ENCODE data around the gene HOXD12.

The HOXD12 gene

DNA sequence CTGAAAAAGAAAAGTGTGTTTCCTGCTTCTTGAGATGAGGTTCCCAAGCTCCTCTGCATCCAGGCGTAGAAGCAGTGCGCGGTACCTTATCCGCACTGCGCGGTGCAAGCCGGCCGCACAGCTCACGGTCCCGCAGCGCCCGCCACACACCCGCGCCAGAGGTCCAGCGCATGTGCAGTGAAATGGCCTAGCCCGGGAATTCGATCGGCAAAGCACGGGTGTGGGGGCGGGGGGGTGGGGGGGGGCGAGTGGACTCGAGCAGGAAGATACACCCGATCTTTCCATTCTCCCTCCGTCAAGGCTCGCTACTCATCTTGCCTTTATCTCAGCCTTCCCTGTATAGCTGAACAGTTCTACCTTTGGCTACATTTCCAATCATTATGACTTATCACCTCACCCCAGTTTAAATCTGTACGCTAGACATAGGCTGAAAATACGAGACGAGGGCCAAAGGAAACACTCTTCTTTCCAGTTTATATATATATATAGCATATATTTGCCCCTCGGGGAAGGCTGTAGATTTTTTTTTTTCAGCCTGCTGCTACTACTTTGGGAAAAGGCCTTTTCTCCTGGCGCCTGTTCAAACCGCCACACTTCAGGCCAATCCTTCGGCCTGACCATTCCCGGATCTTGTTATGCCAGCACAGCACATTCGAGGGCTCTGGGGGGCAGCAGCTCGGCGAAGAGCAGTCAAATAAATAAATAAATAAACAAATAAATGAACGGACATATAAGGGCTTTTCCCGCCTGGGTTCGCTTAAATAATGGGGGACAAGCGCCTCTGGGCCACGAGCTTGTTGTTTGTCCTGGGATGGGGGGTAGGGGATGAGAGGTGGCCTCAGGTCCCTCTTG is 40.3 kb downstream of the HOXD12 start:
- no peak for DNase-seq
- intact Hi-C loops (cut with DNase I), result loop anchor here (1.0 to 5.0 kb wide), 4 partner anchors 315 to 677 kb away; no protein-coding TSS in a partner anchor

DNA sequence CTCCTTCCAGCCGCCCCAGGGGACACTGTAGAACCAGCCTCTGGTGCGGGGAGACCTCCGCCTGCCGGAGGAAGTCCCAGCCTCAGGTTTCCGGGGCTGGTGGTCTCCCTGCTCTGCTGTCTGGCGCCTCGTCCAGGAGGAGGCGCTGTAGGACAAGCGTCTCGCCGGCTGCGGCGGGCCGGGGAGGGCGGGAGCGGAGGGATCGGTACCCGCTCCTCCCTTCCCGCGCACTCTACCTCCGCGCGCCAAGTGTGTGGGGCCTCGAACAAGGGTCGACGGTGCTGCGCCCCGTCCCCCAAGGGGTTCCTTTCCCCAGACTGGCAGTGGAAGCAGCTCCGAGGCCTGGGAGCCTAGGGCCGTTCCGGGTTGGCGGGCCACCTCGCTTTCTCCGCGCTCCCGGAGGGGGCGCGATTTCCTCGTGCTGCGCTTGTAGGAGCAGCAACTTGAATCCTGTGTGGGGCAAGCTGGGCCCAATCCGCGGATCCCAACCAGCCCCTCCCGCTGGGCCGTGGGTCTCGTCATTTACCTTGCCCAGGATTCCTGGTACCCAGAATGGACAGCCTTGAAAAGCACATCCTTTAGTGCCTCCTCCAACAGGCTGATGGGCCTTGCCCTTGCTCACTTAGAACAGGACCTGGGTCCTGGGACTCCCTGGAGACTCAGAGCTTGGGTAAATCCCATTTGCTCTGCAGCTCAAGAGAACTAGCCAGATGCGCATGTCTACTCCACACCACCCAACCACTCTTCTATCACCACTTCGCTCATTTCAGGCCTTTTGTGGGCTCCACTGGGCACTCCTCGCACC is 41.1 kb downstream of the HOXD12 start:
- intact Hi-C loops (cut with DNase I), result loop anchor here (1.0 to 5.0 kb wide), 4 partner anchors 315 to 677 kb away; no protein-coding TSS in a partner anchor
- peak in 8 of 10 donors; percentile 31 to 95 (median 68) for DNase-seq

DNA sequence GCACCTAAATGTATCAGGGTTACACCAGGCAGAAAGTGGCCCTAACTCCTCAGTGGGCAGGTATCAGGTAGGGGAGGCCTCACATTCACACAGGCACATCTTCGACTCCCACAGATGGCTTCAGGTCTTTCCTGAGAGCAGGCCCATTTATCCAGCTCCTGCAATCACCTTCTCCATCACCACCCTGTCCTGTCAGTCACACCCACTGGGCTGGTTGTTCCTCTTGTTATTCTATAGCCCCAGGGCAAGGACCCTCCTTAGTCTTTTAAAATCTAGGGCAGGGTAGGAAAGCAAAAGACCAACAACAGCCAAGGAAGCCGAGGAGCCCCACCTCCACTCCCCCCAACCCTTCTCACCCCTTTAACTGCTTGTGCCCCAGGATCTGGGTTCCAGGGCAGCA is 42.7 kb downstream of the HOXD12 start:
- intact Hi-C loops (cut with DNase I), result loop anchor here (5.0 kb wide), 2 partner anchors 495 to 675 kb away; no protein-coding TSS in a partner anchor
- DNase-seq, result no peak

DNA sequence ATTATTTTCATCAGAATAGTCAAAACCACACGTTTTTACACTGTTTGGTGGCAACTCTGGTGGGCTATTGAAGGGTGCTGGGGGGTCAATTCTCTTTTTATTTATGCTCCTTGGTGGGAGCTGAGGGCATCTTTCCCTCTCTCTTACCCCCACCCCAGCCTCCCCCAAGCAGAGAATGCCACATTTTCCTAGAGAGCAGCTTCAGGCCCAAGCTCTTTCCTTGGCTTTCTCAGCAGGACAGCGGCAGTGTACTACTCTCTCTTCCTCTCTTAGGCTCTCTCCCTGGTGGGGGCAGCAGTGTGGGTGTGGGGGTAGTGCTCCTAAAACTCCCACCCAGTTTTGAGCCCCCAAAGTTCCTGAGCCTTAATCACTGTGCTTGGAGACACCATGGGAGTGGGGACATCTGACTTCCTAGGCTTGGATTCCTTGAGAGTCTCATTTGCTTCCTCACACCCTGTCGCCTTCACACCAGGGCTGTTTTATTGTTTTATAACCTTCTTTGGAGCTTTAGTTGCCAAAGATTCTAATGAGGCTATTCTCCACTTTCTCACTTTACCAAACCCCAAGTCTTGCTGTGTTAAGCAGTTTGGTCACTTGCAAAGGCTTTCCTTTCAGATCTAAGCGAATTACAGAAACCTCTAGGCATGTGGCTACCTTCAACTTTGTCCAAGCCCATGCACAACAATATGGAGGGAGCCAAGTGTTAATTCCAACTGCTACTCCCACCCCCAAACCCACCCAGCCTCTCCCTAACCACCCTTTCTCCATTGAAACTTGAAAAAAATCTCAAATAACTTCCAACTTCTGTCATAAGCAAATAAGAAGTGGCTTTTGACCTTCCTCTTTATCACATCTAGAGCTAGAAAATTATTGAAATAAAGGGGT is 45.7 kb downstream of the HOXD12 start:
- intact Hi-C loops (cut with DNase I), result no loop called here

DNA sequence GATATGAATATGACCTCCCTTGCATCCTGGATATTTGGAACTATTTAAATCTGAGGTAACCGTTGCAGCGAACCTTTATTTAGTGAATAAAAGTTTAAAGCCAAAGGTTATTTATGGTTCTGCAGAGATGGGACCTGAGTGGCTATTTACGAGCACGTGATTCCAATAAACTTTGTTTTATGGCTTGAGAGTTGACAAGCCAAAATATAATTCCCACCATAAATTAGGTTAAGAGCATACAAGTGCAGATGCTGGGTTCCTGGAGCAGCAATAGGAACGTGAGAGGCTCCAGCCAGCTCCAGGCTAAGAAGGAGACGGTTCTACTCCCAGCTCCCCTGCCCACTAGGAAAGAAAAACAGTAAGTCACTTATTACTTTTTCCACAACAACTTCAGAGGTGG is 46.5 kb downstream of the HOXD12 start:
- intact Hi-C loops (cut with DNase I), result no loop called here
- no peak for DNase-seq

More for the DNA sequence above, 45.7 kb downstream of the HOXD12 start:
- no peak for DNase-seq

DNA sequence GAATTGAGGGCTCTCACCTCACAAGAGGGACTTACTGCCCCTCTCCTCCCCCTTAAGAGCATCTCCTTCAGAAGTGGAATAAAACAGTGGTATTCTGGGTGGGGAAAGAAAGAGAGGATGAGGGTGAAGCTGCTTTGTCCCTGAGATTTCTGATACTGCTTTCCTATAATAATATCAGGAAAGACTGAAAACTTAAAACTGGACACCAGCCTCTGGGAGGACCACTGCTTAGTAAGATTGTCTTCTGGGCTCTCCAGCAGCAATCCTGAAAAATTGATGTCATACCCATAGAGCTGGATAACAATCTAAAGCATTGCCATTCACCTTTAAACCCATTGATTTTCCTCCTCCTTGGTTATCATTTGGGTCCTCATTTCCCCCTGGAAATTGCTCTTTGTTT is 47.0 kb downstream of the HOXD12 start:
- DNase-seq, result no peak
- intact Hi-C loops (cut with DNase I), result no loop called here

DNA sequence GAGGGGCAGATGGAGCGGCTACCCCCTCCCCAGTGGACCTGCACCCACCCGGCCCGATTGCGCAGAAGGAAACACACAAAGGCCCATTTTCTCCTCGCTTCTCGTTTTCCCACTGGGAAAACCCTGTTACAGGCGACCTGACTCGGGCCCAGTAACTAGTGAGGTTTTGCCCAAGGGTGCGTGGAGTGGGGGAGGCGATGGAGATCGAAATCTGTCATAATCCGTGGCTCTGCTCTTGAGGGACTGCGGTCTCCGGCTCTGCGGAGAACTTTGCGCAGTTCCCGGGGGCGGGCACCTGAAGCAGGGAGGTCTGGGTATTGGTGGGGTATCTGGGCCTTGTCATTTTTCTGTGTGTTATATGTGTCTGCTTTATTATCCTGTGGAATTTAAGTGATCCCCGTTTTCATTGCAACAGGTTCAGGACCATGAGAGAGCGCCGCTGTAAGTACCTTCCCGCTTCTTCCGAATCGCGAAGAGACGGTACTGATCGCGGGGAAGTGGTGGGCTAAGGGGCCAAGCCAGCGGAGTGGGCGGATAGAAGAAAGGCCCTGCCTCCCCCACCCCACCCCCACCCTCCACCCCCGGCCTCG is 47.7 kb downstream of the HOXD12 start:
- intact Hi-C loops (cut with DNase I), result no loop called here
- DNase-seq, result no peak

DNA sequence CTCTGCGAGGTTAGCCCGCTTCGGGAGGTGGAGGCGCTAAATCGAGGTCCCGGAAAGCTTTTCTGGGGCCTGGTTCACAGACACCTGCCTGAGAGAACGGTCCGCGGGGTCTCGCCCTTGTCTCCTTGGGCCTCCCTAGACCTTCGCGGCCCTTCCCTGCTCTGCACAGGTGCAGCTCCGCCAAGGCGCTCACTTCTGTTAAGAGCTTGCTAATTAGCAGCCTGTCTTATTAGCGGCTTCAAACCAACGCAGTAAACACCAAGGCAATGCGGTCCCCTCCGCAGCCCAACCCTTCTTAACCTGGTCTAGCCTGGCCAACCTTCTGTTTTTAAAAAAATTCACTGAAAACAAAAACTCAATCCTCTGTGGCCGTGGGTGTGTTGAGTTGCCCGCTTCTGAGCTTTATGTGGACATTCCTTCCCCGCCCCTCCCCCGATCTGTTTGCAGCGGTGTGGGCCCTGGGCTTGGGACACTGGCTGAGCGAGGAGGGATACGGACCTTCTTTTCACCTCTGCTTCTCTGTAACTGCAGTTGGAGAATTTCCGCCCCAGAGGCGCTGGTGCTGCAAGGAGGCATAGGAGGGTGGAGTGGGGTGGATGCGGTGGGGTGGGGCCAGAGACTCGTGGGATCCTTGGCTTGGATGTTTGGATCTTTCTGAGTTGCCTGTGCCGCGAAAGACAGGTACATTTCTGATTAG is 48.4 kb downstream of the HOXD12 start:
- DNase-seq, result no peak
- intact Hi-C loops (cut with DNase I), result no loop called here

DNA sequence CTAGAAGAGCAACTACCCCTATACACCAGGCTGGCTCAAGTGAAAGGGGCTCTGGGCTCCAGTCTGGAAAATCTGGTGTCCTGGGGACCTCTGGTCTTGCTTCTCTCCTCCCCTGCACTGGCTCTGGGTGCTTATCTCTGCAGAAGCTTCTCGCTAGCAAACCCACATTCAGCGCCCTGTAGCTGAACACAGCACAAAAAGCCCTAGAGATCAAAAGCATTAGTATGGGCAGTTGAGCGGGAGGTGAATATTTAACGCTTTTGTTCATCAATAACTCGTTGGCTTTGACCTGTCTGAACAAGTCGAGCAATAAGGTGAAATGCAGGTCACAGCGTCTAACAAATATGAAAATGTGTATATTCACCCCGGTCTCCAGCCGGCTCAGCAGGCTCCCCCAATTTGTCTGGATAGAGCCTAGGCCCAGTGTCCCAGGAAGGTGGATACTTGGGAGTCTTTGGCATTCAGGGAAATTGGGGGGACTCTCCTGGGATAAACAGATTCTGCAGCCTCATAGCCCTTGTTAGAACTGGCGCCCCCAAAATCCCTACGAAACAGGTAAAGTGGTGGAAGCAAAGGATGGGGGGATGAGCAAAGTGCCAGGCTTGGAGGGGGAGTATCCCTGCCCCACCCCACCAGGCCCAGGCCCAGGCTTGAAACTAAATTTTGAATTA is 49.3 kb downstream of the HOXD12 start:
- intact Hi-C loops (cut with DNase I), result no loop called here
- no peak for DNase-seq

DNA sequence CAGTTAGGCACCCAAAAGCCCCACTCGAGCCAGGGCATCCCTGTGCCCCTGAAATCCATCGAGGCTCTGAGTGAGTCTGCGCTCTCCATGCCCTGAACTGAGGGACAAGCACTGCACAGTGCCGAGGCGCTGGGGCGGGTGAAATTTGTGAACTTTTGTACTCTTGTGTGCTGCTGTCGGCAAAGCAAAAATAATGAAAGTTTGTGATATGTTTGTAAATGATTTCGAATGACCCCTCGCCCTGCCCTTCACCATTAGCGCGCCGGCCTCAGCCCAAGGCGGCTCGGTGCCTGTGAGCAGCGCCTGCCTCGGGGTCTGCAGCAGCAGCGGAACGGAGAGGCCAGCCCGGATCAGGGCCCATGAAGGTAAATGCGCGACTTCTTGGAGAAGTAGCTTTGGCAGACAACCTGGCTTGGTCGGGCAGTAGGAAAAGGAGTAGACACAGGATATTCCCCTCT is 49.9 kb downstream of the HOXD12 start:
- no peak for DNase-seq
- intact Hi-C loops (cut with DNase I), result no loop called here

DNA sequence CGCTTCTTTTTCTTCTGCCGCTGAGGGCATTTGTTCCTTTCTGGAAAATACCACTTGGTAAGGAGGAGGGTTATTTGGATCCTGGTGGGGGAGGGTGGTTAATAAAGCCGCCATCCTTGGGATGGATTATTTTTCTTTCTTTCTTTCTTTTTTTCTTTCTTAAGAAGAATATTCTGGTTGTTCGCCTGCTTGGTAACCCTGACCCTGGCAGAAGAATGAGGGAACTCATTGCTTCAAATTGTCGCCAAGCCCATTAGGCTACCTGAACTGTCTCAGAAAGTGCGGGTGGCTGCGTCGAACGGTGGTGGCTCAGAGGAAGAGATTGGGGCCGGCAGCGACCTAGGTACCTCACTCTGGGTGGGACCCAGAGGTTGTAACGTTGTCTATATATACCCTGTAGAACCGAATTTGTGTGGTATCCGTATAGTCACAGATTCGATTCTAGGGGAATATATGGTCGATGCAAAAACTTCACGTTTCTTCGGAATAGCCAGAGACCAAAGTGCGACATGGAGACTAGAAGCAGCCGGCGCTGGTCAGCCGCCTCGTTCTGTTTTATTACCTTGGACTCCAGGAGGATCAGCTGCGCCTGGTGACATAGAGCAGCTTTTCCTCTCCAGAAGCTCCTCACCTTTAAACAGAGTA is 50.5 kb downstream of the HOXD12 start:
- DNase-seq, result no peak
- intact Hi-C loops (cut with DNase I), result no loop called here

DNA sequence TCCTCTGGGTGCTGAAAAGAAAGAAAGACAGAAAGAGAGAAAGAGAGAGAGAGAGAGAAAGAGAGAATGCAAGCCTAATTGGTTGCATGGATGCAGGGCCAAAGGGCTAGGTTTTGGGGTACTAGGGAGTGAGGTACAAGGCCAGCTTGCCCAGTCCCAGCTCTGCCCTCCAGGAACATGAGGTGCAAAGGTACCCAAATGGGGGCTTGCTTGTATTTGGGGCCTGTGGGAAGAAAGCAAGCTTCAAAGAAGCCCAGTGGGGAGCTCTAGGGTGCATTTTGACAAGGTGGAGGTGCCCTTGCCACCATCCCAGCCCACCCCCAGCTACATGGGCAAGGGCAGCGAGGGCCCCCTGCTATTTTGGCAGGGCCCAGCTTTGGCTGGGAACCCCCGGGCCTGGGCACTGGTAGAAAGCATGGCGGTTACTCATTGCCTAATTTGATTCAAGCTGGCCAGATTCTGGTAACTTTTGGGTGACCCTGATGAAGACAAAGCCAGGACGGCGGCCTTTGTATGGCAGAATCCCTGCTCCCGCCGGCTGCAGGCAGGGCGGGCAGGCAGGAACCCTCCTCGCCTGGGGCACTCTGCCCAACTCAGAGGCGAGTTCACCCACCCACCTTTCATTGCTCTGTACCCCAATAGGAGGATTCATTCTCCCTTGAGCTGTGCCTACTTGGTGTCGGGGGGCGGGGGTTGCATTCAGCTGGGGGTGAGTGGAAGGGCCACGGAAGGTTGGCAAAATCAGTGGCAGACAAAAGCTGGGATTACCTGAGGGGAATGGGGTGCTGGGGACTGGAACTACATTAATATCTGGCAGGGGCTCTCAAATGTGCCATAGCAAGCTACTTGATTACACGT is 51.2 kb downstream of the HOXD12 start:
- DNase-seq, result no peak
- intact Hi-C loops (cut with DNase I), result no loop called here

DNA sequence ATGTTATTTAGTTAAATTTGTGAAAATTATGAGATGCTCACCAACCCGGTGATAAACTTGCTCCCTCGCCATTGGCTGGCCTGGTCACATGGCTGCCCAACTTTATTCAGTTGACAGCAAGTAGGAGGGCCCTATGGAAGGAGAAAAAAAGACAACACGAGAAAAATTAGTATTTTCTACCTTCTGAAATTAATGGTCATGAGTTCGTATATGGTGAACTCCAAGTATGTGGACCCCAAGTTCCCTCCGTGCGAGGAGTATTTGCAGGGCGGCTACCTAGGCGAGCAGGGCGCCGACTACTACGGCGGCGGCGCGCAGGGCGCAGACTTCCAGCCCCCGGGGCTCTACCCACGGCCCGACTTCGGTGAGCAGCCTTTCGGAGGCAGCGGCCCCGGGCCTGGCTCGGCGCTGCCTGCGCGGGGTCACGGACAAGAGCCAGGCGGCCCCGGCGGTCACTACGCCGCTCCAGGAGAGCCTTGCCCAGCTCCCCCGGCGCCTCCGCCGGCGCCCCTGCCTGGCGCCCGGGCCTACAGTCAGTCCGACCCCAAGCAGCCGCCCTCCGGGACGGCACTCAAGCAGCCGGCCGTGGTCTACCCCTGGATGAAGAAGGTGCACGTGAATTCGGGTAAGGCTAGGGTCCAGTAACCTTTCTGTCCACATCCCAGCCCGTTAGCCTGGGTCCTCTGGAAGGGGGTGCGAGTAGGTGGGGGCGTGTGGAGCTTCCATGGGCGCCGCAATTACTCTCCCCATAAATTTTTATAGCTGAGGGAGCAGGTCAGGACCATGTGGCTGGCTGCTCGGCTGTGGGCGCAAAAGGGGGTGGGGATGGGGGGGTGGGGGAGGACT is 52.1 kb downstream of the HOXD12 start, which contains the start of gene HOXD4:
TSS of gene HOXD4 (plus strand) at position 109 of the 846 bp plus-strand sequence. CDS start at position 193, 84 bp downstream.
- intact Hi-C loops (cut with DNase I), result no loop called here
- peak in 2 of 10 donors; percentile 27 to 66 for DNase-seq
